Fibroblast of lung (primary cell): Measurements from ENCODE around the gene ALG12.

ENCODE experiments used
- CTCF ChIP-seq, 2 donors: IDR thresholded peaks in 1 of 2; conservative IDR thresholded peaks in 1 of 2; 1 replicate in 1 of 2; 2 replicates in 1 of 2; pipeline ENCODE4 v1.5.1; 2011 to 2012; ENCODE audit warnings: low read length in 2 of 2, control low read depth in 1 of 2, inconsistent platforms in 1 of 2, low read depth in 1 of 2, mild to moderate bottlenecking in 1 of 2
- EZH2 ChIP-seq: IDR thresholded peaks from 2 replicates; pipeline ENCODE4 v1.5.1; 2012; ENCODE audit warnings: low read length, control low read depth, mild to moderate bottlenecking; ENCODE audit errors: missing control alignments

GRCh38 chr22:49934160-49934890 lies 16.1 kb upstream of the ALG12 start:
- no peak for TF ChIP-seq CTCF (conservative IDR thresholded peaks at IDR 0.05 in 1 of 2, IDR thresholded peaks at IDR 0.05 in 1 of 2; ENCODE audit: low read depth in 1 of 2, low read length in 2 of 2)
- TF ChIP-seq EZH2, result no peak
